ENCODE measurements around the gene VEGFD. TPM values are rescaled to one million over a fixed set of nuclear protein-coding genes. Genes with fewer than 3 reads are reported as not detected.
"Not testable (repeated sequence)": the region's sequence is repeated elsewhere in the genome, so short reads cannot be mapped to it uniquely, and the experiment has no call there.

Gene VEGFD
- polyA plus RNA-seq, 3 donors from 2014 or later: not detected

GRCh38 chrX:15314472-15314871 lies 69.7 kb downstream of the VEGFD start:
- no peaks in the 10 kb centered on the region for H3K4me1 Mint-ChIP-seq
- H3K36me3 Mint-ChIP-seq: peaks cover 3 to 6% (median 5%) of the 10 kb centered on the region in 3 donors
- no peak for DNase-seq
- H3K27me3 Mint-ChIP-seq (ENCODE audit: low read depth in 3 of 3): peaks cover 0 to 5% (median 0%) of the 10 kb centered on the region in 3 donors
- H3K4me3 Mint-ChIP-seq: no peak overlapping the region
- no peaks in the 10 kb centered on the region for H3K9me3 Mint-ChIP-seq
- H3K27ac Mint-ChIP-seq: no peak overlapping the region

- Mint-ChIP-seq H3K36me3 (no peaks in the 10 kb centered on the region), H3K4me3 (no peak overlapping the region), H3K27me3 (ENCODE audit: low read depth in 3 of 3) (peaks cover 0 to 7% (median 0%) of the 10 kb centered on the region in 3 donors), H3K9me3 (no peaks in the 10 kb centered on the region), H3K27ac (no peak overlapping the region), H3K4me1 (no peaks in the 10 kb centered on the region)
- no peak for DNase-seq
These were observed 73.1 kb downstream of the VEGFD start for GRCh38 chrX:15311119-15311518.

DNA sequence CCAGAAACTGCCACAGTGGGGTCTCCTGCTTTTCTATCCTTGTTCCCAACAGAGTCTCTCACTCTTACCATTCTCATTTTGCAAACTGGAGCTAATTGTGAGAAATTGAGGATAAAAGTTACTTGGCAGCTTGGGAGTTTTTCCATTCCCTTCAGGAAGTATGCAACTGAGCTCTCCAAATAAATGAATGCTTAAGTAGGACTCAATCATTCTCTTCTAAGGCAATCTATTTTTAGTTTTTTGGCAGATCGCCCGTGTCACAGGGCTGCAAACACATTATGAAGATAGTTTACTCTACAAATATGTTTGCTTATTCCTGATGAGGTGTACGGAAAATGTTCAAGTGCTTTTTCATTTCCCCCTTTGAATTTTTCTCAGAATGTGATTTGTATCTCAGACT lies 74.1 kb downstream of the VEGFD start:
- no peak for DNase-seq
- no peak overlapping the region for H3K4me3 Mint-ChIP-seq

DNA sequence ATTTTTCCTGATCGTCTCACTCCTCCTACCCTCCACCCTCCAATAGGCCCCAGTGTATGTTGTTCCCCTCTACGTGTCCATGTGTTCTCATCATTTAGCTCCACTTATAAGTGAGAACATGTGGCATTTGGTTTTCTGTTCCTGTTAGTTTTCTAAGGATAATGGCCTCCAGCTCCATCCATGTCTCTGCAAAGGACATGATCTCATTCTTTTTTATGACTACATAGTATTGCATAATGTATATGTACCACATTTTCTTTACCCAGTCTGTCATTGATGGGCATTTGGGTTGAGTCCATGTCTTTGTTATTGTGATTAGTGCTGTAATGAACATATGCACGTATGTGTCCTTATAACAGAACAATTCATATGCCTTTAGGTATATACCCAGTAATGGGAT lies 78.3 kb downstream of the VEGFD start:
- H3K9me3 Mint-ChIP-seq; H3K4me1 Mint-ChIP-seq; H3K36me3 Mint-ChIP-seq; H3K27me3 Mint-ChIP-seq (ENCODE audit: low read depth in 3 of 3); DNase-seq; H3K27ac Mint-ChIP-seq; H3K4me3 Mint-ChIP-seq: not testable (repeated sequence)

More for the DNA sequence above, 74.1 kb downstream of the VEGFD start:
- H3K27me3 Mint-ChIP-seq (ENCODE audit: low read depth in 3 of 3): peaks cover 0 to 7% (median 0%) of the 10 kb centered on the region in 3 donors
- no peaks in the 10 kb centered on the region for H3K9me3 Mint-ChIP-seq
- no peaks in the 10 kb centered on the region for H3K36me3 Mint-ChIP-seq
- H3K27ac Mint-ChIP-seq: no peak overlapping the region
- H3K4me1 Mint-ChIP-seq: no peaks in the 10 kb centered on the region

DNA sequence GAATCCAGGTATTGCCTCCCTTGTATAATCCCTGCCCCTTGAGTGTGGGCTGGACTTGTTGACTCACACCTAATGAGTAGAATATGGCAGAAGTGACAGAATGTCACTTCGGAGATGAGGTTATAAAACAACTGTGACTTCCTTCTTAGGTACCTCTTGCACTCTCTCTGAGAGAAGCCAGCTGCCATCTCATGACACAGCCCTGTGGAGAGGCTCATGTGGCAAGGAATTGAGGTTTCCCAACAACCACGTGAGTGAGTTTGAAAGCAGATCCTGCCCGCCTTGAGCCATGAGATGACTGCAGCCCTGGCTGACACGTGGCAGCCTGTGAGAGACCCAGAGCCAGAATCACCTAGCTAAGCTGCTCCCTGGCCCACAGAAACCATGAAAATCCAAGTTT lies 82.3 kb downstream of the VEGFD start:
- Mint-ChIP-seq H3K9me3 (no peaks in the 10 kb centered on the region), H3K27ac (peak overlapping the region in 1 of 6 donors; percentile 32), H3K4me3 (no peak overlapping the region), H3K27me3 (ENCODE audit: low read depth in 3 of 3) (peaks cover 0 to 5% (median 3%) of the 10 kb centered on the region in 3 donors), H3K36me3 (no peaks in the 10 kb centered on the region), H3K4me1 (no peaks in the 10 kb centered on the region)
- DNase-seq: no peak

DNA sequence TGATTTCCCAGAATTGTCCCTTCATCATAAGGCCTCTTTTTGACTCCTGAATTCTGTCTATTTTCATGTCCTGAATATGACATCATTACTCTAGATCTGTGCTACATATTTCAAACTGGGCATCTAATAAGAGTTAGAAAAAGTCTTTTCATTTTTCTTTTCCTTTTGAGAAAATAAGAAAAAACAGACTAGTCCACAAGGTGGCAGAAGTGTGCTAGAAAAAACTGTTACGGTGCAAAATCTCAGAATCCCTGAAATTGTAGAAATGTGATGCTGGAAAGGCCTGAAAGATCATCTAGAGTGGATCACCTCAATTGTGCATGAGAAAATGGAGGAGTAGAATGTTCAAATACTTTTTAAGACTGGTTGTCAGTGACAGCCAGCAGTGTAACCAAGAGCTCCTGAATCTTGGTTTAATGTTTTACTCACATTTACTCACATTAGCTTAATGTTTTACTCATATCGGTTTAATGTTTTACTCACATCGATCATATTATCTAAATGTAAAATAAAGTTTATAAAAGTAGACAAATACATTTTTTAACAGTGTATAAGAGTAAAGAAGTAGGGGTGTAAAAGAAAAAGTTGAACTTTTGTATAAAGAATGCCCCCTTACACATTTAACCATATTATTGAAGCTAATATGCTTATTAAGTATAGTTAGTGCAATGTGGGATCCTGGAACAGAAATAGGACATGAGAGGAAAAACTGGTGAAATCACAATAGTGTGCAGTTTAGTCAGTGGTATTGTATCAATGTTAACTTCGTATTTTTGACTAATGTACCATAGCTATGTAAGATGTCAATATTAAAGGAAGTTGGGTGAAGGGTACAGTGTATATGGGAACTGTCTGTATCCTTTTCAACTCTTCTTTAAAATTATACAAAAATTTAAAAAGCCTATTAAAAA lies 84.0 kb downstream of the VEGFD start:
- Mint-ChIP-seq H3K9me3 (no peaks in the 10 kb centered on the region), H3K4me1 (no peaks in the 10 kb centered on the region), H3K27me3 (ENCODE audit: low read depth in 3 of 3) (peaks cover 0 to 9% (median 3%) of the 10 kb centered on the region in 3 donors), H3K27ac (no peak overlapping the region), H3K4me3 (no peak overlapping the region), H3K36me3 (no peaks in the 10 kb centered on the region)
- DNase-seq: peak in 1 of 3 donors; percentile 5

DNA sequence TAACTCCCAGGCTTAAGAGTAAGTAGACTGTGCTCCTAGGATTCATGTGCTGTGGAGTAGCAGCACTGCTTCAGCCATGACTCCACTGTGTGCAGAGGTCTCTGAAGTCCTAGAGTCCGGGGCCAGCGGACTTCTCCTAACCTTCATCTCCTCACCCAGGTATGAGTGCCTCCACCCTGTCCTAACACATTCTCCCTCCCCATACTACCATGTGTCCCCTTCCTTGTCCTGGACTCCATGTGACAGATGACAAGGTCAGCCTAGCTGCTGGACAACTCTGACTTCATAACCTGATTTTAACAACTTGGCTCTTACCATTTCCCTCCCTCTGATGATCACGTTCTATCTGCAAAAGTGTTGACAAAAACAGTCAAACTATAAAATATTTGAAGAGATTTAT lies 85.4 kb downstream of the VEGFD start:
- H3K4me3 Mint-ChIP-seq: no peak overlapping the region
- no peak overlapping the region for H3K27ac Mint-ChIP-seq
- peaks cover 0 to 9% (median 6%) of the 10 kb centered on the region in 3 donors for H3K27me3 Mint-ChIP-seq (ENCODE audit: low read depth in 3 of 3)
- no peaks in the 10 kb centered on the region for H3K36me3 Mint-ChIP-seq
- no peaks in the 10 kb centered on the region for H3K9me3 Mint-ChIP-seq
- no peaks in the 10 kb centered on the region for H3K4me1 Mint-ChIP-seq
- no peak for DNase-seq

DNA sequence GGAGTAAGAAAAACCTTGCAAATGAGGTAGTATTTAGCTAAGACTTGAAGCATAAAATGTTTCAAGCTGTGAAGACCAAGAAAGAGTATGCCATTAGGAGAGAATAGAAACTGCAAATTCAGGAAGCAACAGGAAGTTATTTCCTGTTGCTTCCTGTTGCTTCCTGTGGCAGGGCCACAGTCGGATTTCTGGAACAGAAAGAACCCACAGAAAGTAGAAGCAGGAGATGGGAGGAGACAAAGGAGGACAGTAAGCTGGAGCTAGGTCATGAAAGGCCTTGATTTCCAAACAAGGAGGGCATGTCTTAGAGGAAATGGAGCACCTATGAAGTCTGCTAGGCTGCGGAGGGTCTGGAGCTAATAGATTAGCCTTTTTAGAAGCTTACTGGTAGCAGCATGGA lies 86.0 kb downstream of the VEGFD start:
- no peaks in the 10 kb centered on the region for H3K9me3 Mint-ChIP-seq
- no peak overlapping the region for H3K27ac Mint-ChIP-seq
- DNase-seq: no peak
- no peak overlapping the region for H3K4me3 Mint-ChIP-seq
- no peaks in the 10 kb centered on the region for H3K36me3 Mint-ChIP-seq
- H3K27me3 Mint-ChIP-seq (ENCODE audit: low read depth in 3 of 3): peaks cover 0 to 9% (median 6%) of the 10 kb centered on the region in 3 donors
- H3K4me1 Mint-ChIP-seq: no peaks in the 10 kb centered on the region

Other genes starting within 250 kb of the VEGFD start
- under 1 TPM in 1 of 3 donors, not detected in 2; 0.34 TPM for gene ASB9, start 114.3 kb downstream of the VEGFD start, polyA plus RNA-seq
- gene ASB11, start 68.8 kb downstream of the VEGFD start, polyA plus RNA-seq: not detected
- gene PIGA, start 48.9 kb downstream of the VEGFD start, polyA plus RNA-seq: 1 to 10 TPM; 2.4 to 3.9 (median 3.3) TPM
- gene PIR, start 108.9 kb upstream of the VEGFD start, polyA plus RNA-seq: under 1 TPM in 1 of 3 donors, not detected in 2; 0.76 TPM
- not detected for gene BMX, start 116.4 kb upstream of the VEGFD start, polyA plus RNA-seq
- not detected for gene ACE2, start 216.5 kb upstream of the VEGFD start, polyA plus RNA-seq

All from immature natural killer cell (primary cell).